GM10266 (cell line): ENCODE data around the gene ATP13A1.

ENCODE experiments used
- DNase-seq: peaks from one replicate; pipeline ENCODE4 v3.0.0; 2012; ENCODE audit errors: extremely low spot score
- CTCF ChIP-seq: IDR thresholded peaks from 2 replicates; pipeline ENCODE4 v1.5.1; 2012; ENCODE audit warnings: mild to moderate bottlenecking, low read depth; ENCODE audit not compliant: control insufficient read depth, insufficient read depth; ENCODE audit errors: missing control alignments

The ATP13A1 gene

DNA sequence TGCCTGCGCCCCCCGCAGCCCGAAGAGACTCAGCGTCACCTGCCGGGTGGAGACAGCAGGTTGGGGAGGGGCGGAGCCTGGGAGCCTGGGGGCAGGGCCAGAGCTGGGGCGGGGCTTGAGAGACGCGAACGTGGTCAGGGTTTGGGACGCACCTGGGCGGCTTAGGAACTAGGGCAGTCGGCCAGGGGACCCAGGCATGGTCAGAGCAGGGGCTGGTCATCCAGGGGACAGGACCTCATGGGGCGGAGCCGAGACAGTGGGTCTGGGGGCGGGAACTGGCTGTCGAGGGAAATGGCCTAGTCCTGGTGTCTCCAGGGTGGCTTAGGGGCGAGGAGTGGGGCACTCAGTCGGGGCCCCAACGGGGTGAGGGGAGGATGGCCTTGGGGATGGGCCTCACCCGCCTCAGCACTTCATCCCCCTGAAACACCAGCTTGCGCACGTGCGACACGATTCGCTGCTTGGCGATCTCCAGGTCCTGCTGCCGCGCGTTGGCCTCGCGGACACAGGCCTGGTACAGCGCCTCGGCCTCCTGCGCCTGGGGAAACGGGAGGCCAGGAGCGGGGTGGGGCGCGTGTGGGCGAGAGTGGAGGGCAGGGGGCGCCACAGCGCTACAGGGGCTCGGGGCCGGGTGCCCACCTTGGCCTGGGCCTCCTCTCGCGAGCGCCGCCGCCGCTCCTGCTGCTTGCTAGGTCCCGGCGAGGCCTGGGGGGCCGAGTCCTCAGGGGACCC lies 25.8 kb downstream of the ATP13A1 start:
- TF ChIP-seq CTCF, result no peak
- no peak for DNase-seq

GRCh38 chr19:19637186-19637522 lies 26.3 kb downstream of the ATP13A1 start:
- no peak for TF ChIP-seq CTCF
- DNase-seq, result no peak

- DNase-seq, result no peak
- TF ChIP-seq CTCF, result no peak
Observed at GRCh38 chr19:19636573-19637185, 26.8 kb downstream of the ATP13A1 start.

- no peak for DNase-seq
- no peak for TF ChIP-seq CTCF
Observed at GRCh38 chr19:19635313-19635702, 28.2 kb downstream of the ATP13A1 start.

GRCh38 chr19:19634516-19635312 lies 28.8 kb downstream of the ATP13A1 start:
- no peak for TF ChIP-seq CTCF
- no peak for DNase-seq

GRCh38 chr19:19633711-19634515 lies 29.6 kb downstream of the ATP13A1 start:
- no peak for DNase-seq

More at GRCh38 chr19:19633711-19634515, 29.6 kb downstream of the ATP13A1 start:
- no peak for TF ChIP-seq CTCF
